ENCODE data around the gene ASH1L. TPM values are rescaled to one million over a fixed set of nuclear protein-coding genes. Genes with fewer than 3 reads are reported as not detected.
"Not testable (repeated sequence)": the region's sequence is repeated elsewhere in the genome, so short reads cannot be mapped to it uniquely, and the experiment has no call there.

ASH1L gene, protein sequence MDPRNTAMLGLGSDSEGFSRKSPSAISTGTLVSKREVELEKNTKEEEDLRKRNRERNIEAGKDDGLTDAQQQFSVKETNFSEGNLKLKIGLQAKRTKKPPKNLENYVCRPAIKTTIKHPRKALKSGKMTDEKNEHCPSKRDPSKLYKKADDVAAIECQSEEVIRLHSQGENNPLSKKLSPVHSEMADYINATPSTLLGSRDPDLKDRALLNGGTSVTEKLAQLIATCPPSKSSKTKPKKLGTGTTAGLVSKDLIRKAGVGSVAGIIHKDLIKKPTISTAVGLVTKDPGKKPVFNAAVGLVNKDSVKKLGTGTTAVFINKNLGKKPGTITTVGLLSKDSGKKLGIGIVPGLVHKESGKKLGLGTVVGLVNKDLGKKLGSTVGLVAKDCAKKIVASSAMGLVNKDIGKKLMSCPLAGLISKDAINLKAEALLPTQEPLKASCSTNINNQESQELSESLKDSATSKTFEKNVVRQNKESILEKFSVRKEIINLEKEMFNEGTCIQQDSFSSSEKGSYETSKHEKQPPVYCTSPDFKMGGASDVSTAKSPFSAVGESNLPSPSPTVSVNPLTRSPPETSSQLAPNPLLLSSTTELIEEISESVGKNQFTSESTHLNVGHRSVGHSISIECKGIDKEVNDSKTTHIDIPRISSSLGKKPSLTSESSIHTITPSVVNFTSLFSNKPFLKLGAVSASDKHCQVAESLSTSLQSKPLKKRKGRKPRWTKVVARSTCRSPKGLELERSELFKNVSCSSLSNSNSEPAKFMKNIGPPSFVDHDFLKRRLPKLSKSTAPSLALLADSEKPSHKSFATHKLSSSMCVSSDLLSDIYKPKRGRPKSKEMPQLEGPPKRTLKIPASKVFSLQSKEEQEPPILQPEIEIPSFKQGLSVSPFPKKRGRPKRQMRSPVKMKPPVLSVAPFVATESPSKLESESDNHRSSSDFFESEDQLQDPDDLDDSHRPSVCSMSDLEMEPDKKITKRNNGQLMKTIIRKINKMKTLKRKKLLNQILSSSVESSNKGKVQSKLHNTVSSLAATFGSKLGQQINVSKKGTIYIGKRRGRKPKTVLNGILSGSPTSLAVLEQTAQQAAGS (N-terminal part only)
- 10 to 100 TPM; 40.3 to 47.2 TPM for total RNA-seq

DNA sequence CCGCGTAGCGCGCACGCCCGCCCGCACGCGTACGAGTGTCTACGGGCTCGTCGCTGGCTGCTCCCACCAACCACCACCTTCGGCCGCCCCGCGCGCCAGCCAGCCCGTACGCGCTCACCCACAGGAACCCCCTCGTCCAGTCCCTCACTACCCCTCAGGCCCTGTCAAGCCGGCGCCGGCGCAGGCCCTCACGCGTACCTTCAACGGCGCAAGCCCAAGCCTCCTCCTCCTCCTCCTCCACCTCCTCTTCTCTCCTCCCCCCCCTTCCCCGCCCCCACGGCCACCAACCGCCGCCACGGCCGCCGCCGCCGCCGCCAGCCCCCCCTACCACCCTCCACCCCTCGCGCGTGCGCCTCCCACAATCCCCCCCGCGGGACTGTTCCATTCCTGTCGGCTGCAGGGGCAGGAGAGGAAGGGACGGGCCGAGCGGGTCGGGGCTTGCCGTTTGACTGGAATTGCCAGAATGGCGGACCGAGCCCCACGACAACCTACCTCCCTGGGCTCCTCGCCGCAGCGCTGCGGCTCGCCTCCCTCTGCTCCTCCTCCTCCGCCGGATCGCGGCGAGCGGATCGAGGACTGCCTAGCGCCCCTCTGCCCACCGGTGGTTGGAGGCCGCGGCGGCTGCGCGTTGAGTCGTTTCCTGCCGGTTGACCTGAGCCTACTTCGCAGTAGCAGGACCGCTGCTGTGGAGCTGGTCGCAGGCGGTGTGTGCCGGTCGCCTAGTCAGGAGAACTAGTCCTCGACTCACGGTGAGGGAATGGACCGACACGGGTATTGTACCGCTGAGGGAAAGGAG lies at the start of gene ASH1L:
Gene ASH1L, minus strand, starts transcription at position 223 of the 796 bp plus-strand sequence. CDS start 41,284 bp downstream, outside the sequence.
- H3K27ac Mint-ChIP-seq = peak within 1 kb of the TSS; percentile 99
- H3K36me3 Mint-ChIP-seq (ENCODE audit: insufficient read depth in 2 of 2) = peaks cover 2 to 3% of the 10 kb centered on the region in 2 donors
- ATAC-seq (replicated peaks in 1 of 2) (peak; percentile 86 to 88), DNase-seq (peak; percentile 93 to 94)
- H3K4me3 Mint-ChIP-seq = peak within 1 kb of the TSS; percentile 96 to 99
- H3K27me3 Mint-ChIP-seq (ENCODE audit: low read depth) = no peaks in the 10 kb centered on the region
- no peaks in the 10 kb centered on the region for H3K9me3 Mint-ChIP-seq
- H3K4me1 Mint-ChIP-seq (ENCODE audit: low read depth) = peaks cover 57% of the 10 kb centered on the region

DNA sequence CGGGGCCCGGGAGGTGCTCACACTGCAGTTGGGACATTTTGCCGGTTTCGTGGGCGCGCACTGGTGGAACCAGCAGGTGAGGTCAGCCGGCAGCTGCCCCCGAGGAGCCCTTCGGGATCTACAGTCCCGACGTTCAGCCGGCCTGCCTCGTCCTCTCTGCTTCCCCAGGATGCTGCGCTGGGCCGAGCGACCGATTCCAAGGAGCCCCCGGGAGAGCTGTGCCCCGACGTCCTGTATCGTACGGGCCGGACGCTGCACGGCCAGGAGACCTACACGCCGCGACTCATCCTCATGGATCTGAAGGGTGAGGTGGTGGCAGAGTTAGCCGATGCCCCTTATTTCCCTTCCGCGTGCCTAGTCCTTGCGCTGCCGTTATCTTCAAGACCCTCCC lies 47.6 kb upstream of the ASH1L start:
- H3K27ac Mint-ChIP-seq; H3K36me3 Mint-ChIP-seq (ENCODE audit: insufficient read depth in 2 of 2): not testable (repeated sequence)

DNA sequence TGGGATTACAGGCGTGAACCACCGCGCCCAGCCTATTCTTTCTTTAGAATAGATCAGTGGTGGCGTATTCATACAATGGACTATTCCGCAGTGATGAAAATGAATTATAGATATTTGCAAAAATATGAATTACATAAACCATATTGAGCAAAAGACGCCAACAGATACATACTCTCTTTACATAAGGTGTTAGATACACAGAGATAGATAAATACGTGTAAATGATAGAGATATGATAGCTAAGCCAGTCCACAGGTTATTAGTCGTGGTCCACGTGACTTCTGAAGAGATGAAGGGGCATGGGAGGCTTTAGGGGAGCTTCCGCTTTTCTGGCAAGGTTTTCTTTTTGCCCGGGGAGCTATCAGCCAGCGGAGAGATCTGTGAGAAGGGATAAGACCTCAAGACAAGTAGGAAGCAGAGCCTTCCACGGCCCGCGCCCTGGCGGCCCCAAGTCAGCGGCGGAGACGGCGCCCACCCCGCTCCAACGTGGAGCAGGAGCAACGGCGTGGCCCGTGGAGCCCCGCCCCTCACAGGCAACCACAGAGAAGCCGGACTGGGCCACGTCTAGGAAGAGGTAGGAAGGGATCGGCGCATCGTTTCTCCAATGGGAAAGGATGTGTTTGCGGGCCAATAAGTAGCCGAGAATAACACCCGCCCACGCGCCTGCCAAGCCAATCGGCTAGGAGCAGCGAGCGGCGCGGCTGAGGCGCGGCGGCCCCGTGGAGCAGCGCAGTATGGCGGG lies 47.1 kb upstream of the ASH1L start, which contains the start of gene MSTO1:
Gene MSTO1, plus strand, starts transcription at position 704 of the 742 bp plus-strand sequence. Its CDS starts 31 bp downstream, at position 735.
- Mint-ChIP-seq H3K27me3 (ENCODE audit: low read depth) (no peaks in the 10 kb centered on the region), H3K36me3 (ENCODE audit: insufficient read depth in 2 of 2) (peaks cover 0 to 8% of the 10 kb centered on the region in 2 donors), H3K4me1 (ENCODE audit: low read depth) (peaks cover 14% of the 10 kb centered on the region), H3K27ac (peak within 1 kb of the TSS; percentile 96), H3K9me3 (no peaks in the 10 kb centered on the region), H3K4me3 (peak within 1 kb of the TSS; percentile 97 to 98)
- ATAC-seq (replicated peaks in 1 of 2) (peak; percentile 97), DNase-seq (peak; percentile 97 to 99)

More for the DNA sequence above, 47.6 kb upstream of the ASH1L start:
- not testable (repeated sequence) for H3K27me3 Mint-ChIP-seq (ENCODE audit: low read depth); DNase-seq; H3K9me3 Mint-ChIP-seq
- H3K4me3 Mint-ChIP-seq = peak overlapping the region; percentile 97 to 98
- peak in 1 of 2 donors; percentile 39 for ATAC-seq (replicated peaks in 1 of 2)
- H3K4me1 Mint-ChIP-seq (ENCODE audit: low read depth) = peaks cover 16% of the 10 kb centered on the region

DNA sequence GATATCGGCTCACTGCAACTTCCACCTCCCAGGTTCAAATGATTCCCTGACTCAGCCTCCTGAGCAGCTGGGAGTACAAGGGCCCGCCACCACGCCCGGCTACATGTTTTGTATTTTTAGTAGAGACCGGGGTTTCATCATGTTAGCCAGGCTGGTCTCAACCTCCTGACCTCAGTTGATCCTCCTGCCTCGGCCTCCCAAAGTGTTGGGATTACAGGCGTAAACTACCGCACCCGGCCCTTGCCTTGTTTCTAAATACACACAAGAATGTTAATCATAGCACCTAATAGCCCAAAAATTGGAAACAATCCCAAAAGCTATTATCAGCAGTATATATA lies 46.3 kb upstream of the ASH1L start:
- no peak for ATAC-seq (replicated peaks in 1 of 2)
- Mint-ChIP-seq H3K9me3 (no peaks in the 10 kb centered on the region), H3K4me3 (peak overlapping the region in 1 of 2 donors; percentile 52)

DNA sequence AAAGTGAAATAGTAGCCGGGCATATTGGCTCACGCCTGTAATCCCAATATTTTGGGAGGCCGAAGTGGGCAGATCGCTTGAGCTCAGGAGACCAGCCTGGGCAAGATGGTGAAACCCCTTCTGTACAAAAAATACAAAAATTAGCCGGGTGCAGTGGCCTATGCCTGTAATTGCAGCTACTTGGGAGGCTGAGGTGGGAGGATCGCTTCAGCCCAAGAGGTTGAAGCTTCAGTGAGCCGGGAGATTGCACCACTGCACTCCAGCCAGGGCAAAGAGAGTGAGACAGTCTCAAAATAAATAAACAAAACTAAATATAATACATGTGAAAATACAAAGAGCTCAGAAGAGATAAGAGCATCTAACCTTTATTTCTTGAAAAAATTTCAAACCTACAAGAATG lies 45.1 kb upstream of the ASH1L start:
- Mint-ChIP-seq H3K9me3 (no peaks in the 10 kb centered on the region), H3K36me3 (ENCODE audit: insufficient read depth in 2 of 2) (peaks cover 0 to 4% of the 10 kb centered on the region in 2 donors), H3K27me3 (ENCODE audit: low read depth) (no peaks in the 10 kb centered on the region), H3K27ac (no peak overlapping the region), H3K4me3 (no peak overlapping the region), H3K4me1 (ENCODE audit: low read depth) (peaks cover 8% of the 10 kb centered on the region)
- no peak for ATAC-seq (replicated peaks in 1 of 2)
- DNase-seq = no peak

More for the DNA sequence above, 46.3 kb upstream of the ASH1L start:
- H3K27me3 Mint-ChIP-seq (ENCODE audit: low read depth) = no peaks in the 10 kb centered on the region
- peaks cover 0 to 5% of the 10 kb centered on the region in 2 donors for H3K36me3 Mint-ChIP-seq (ENCODE audit: insufficient read depth in 2 of 2)
- peaks cover 11% of the 10 kb centered on the region for H3K4me1 Mint-ChIP-seq (ENCODE audit: low read depth)
- no peak for DNase-seq
- no peak overlapping the region for H3K27ac Mint-ChIP-seq

DNA sequence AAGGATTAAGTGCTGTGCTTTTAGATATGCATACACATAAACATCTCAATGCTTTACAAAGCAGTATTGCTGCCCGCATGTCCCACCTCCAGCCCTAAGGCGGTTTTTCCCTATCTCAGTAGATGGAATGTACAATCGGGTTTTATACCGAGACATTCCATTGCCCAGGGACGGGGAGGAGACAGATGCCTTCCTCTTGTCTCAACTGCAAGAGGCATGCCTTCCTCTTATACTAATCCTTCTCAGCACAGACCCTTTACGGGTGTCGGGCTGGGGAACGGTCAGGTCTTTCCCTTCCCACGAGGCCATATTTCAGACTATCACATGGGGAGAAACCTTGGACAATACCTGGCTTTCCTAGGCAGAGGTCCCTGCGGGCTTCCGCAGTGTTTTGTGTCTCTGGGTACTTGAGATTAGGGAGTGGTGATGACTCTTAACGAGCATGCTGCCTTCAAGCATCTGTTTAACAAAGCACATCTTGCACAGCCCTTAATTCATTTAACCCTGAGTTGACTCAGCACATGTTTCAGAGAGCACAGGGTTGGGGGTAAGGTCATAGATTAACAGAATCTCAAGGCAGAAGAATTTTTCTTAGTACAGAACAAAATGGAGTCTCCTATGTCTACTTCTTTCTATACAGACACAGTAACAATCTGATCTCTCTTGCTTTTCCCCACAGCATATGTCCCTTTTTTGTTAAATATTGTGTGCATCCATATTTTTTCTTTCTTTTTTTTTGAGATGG lies 37.4 kb upstream of the ASH1L start:
- H3K9me3 Mint-ChIP-seq, H3K27ac Mint-ChIP-seq: not testable (repeated sequence)

DNA sequence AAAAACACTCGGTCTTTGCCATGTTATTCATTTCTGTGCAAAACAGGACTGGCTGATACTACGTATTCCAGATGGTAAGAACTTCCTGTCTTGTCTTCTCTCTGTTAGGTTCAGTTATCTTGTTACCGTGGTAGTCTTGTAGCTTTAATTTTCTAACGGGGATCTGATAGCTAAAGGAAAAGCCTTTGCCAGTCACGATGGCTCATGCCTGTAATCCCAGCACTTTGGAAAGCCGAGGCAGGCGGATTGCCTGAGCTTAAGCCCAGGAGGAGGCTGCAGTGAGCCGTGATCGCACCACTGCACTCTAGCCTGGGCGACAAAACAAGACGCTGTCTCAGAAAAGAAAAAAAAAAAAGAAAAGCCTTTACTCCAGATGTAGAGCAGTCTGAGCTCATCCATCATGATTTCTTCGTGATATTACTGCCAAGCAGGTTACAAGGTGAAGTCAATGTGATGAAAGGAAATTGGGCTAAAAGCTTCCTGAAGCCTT lies 36.3 kb upstream of the ASH1L start:
- DNase-seq = no peak
- Mint-ChIP-seq H3K4me3 (peak overlapping the region; percentile 74 to 76), H3K4me1 (ENCODE audit: low read depth) (peaks cover 12% of the 10 kb centered on the region), H3K27ac (peak overlapping the region; percentile 44), H3K9me3 (no peaks in the 10 kb centered on the region), H3K36me3 (ENCODE audit: insufficient read depth in 2 of 2) (no peaks in the 10 kb centered on the region), H3K27me3 (ENCODE audit: low read depth) (no peaks in the 10 kb centered on the region)
- peak; percentile 37 to 44 for ATAC-seq (replicated peaks in 1 of 2)

More for the DNA sequence above, 37.4 kb upstream of the ASH1L start:
- H3K4me1 Mint-ChIP-seq (ENCODE audit: low read depth) = peaks cover 12% of the 10 kb centered on the region
- H3K27me3 Mint-ChIP-seq (ENCODE audit: low read depth); H3K36me3 Mint-ChIP-seq (ENCODE audit: insufficient read depth in 2 of 2); DNase-seq; ATAC-seq (replicated peaks in 1 of 2); H3K4me3 Mint-ChIP-seq: not testable (repeated sequence)

DNA sequence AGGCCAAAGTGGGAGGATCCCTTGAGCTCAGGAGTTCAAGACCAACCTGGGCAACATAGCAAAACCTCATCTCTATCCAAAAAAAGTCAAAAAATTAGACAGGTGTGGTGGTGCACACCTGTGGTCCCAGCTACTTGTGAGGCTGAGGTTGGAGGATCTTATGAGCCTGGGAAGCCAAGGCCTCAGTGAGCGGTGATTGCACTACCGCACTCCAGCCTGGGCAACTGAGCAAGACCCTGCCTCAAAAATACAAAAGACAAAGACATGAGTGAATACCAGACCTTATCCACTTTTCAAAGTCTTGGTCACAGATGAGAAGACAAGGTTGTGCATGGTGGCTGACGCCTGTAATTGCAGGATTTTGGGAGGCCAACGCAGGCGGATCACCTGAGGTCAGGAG lies 34.3 kb upstream of the ASH1L start:
- ATAC-seq (replicated peaks in 1 of 2) (no peak), DNase-seq (no peak)
- H3K4me3 Mint-ChIP-seq = no peak overlapping the region
- H3K4me1 Mint-ChIP-seq (ENCODE audit: low read depth) = peaks cover 12% of the 10 kb centered on the region
- H3K27me3 Mint-ChIP-seq (ENCODE audit: low read depth) = no peaks in the 10 kb centered on the region
- H3K27ac Mint-ChIP-seq = no peak overlapping the region
- H3K36me3 Mint-ChIP-seq (ENCODE audit: insufficient read depth in 2 of 2) = no peaks in the 10 kb centered on the region
- no peaks in the 10 kb centered on the region for H3K9me3 Mint-ChIP-seq

DNA sequence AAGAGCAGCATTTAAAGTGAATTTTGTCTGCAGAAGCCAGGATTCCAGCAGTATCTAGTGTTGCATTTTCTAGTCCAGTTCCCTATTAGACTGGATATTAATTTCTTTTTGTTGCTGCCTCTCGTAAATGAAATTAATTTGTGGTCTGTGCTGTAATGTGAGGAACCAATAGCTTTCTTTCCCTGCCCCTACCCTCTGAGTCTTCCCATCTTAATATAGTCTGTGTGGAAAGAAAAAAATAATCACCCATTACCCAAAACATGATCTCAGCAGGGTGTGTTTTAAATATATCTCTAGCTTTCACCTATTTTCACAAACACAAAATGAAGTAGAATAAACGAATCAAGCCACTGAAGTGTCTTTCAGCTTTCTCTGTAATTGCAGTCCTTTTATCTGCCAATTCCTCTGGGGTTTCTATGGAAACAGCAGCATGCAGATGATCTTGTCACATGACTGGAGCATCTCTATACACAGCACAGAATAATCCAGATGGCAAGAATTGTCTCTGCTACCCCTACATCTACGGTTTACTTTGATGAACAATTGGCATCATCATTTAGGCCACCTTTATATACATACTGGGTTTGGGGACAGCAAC lies 33.4 kb upstream of the ASH1L start:
- H3K27me3 Mint-ChIP-seq (ENCODE audit: low read depth); H3K4me3 Mint-ChIP-seq: not testable (repeated sequence)

DNA sequence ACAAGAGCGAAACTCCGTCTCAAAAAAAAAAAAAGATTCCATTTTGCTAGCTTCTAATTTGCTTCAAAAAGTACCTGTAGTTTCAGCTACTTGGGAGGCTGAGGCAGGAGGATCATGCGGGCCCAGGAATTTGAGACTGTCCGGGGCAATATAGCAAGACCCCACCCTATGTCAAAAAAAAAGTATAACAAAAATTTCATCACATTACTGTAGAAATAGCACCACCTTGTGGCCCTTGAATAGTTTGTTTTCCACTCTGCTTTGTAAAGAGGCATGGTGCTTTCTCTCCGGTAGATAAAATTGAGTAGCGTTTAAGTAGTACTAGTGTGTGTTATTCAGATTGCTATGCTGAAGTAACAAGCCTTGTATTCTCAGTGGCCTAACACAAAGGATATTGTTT lies 29.2 kb upstream of the ASH1L start:
- no peaks in the 10 kb centered on the region for H3K27me3 Mint-ChIP-seq (ENCODE audit: low read depth)
- DNase-seq (peak; percentile 16 to 41), ATAC-seq (replicated peaks in 1 of 2) (peak; percentile 58 to 70)
- H3K9me3 Mint-ChIP-seq = no peaks in the 10 kb centered on the region
- H3K4me3 Mint-ChIP-seq = no peak overlapping the region
- H3K4me1 Mint-ChIP-seq (ENCODE audit: low read depth) = no peaks in the 10 kb centered on the region
- no peaks in the 10 kb centered on the region for H3K36me3 Mint-ChIP-seq (ENCODE audit: insufficient read depth in 2 of 2)
- no peak overlapping the region for H3K27ac Mint-ChIP-seq

More for the DNA sequence above, 33.4 kb upstream of the ASH1L start:
- ATAC-seq (replicated peaks in 1 of 2); DNase-seq; H3K27ac Mint-ChIP-seq; H3K36me3 Mint-ChIP-seq (ENCODE audit: insufficient read depth in 2 of 2); H3K9me3 Mint-ChIP-seq: not testable (repeated sequence)
- H3K4me1 Mint-ChIP-seq (ENCODE audit: low read depth) = peaks cover 12% of the 10 kb centered on the region
